IMR-90 (cell line): ENCODE measurements around the gene SNX32. TPM values are rescaled to one million over a fixed set of nuclear protein-coding genes. Genes with fewer than 3 reads are reported as not detected.

Source experiments
- ATAC-seq: fragments of 200-7000 bp; cut with Tn5 transposase; 2 replicates; pipeline ENCODE4 v1.9.1; 2020; ENCODE audit warnings: low read depth, mild to moderate bottlenecking, moderate library complexity
- BruUV-seq: library from RNA; stranded (reverse); fragments of 400-500 nt; replicated peaks from 2 replicates; lab custom pipeline; 2021; lab: Mats Ljungman, UMichigan
- CTCF ChIA-PET: fragments of 300-600 bp; formaldehyde crosslinking; extraction: SDS; loops from one replicate; lab custom pipeline; 2021; ENCODE audit warnings: antibody characterized with exemption; lab: Yijun Ruan, JAX
- POLR2A ChIA-PET: fragments of 300-600 bp; sonication (Branson Sonifier 250); formaldehyde crosslinking; loops from one replicate; lab custom pipeline; 2022; ENCODE audit warnings: antibody characterized with exemption; ENCODE audit not compliant: unreplicated experiment; lab: Charles Lee
- DNase-seq: peaks from one replicate; pipeline ENCODE4 v3.0.0; 2013
- H2AFZ ChIP-seq: replicated peaks from 2 replicates; pipeline ENCODE3; 2013; ENCODE audit warnings: low read length, mild to moderate bottlenecking; ENCODE audit not compliant: poor library complexity
- H2AK5ac ChIP-seq: 2 replicates; pipeline ENCODE4 v1.6.1; 2013; ENCODE audit warnings: low read depth, low read length, inconsistent platforms
- H2AK9ac ChIP-seq: replicated peaks from 2 replicates; pipeline ENCODE3; 2013; ENCODE audit warnings: mild to moderate bottlenecking, low read depth, low read length, moderate library complexity; ENCODE audit not compliant: poor library complexity
- H2BK120ac ChIP-seq: 2 replicates; pipeline ENCODE4 v1.6.1; 2013; ENCODE audit warnings: low read depth, low read length, inconsistent platforms
- H2BK15ac ChIP-seq: 3 replicates; pipeline ENCODE4 v1.6.1; 2013; ENCODE audit warnings: low read depth, low read length, inconsistent platforms
- H2BK20ac ChIP-seq: 2 replicates; pipeline ENCODE4 v1.6.1; 2013; ENCODE audit warnings: low read depth, mild to moderate bottlenecking, inconsistent platforms, low read length, moderate library complexity
- H2BK5ac ChIP-seq: 2 replicates; pipeline ENCODE4 v1.6.1; 2013; ENCODE audit warnings: mild to moderate bottlenecking, low read depth, low read length, inconsistent platforms; ENCODE audit not compliant: poor library complexity, severe bottlenecking
- H3K14ac ChIP-seq: replicated peaks from 2 replicates; pipeline ENCODE4 v1.6.1; 2013; ENCODE audit warnings: low read depth, low read length, inconsistent platforms
- H3K18ac ChIP-seq: 2 replicates; pipeline ENCODE4 v1.6.1; 2013; ENCODE audit warnings: low read depth, low read length, control low read depth
- H3K23ac ChIP-seq: 2 replicates; pipeline ENCODE4 v1.6.1; 2013; ENCODE audit warnings: low read depth, low read length, inconsistent platforms
- H3K27ac ChIP-seq: 2 replicates; pipeline ENCODE4 v1.5.1; 2013; ENCODE audit warnings: mild to moderate bottlenecking, control low read depth, low read length; ENCODE audit not compliant: insufficient read depth
- H3K27me3 ChIP-seq: 2 replicates; pipeline ENCODE4 v1.6.1; 2013; ENCODE audit warnings: low read length; ENCODE audit not compliant: control insufficient read depth, insufficient read depth
- H3K36me3 ChIP-seq: 2 replicates; pipeline ENCODE4 v1.6.1; 2013; ENCODE audit warnings: low read length, mixed read lengths; ENCODE audit not compliant: control insufficient read depth, insufficient read depth
- H3K4ac ChIP-seq: 2 replicates; pipeline ENCODE4 v1.6.1; 2013; ENCODE audit warnings: low read depth, low read length, inconsistent platforms
- H3K4me1 ChIP-seq: 2 replicates; pipeline ENCODE4 v1.6.1; 2013; ENCODE audit warnings: low read length, mixed read lengths; ENCODE audit not compliant: control insufficient read depth, insufficient read depth
- H3K4me2 ChIP-seq: 2 replicates; pipeline ENCODE4 v1.6.1; 2013; ENCODE audit warnings: low read depth, mild to moderate bottlenecking, control low read depth, low read length, moderate library complexity
- H3K4me3 ChIP-seq: 2 replicates; pipeline ENCODE4 v1.5.1; 2013; ENCODE audit warnings: low read depth, mild to moderate bottlenecking, control low read depth, low read length, moderate library complexity; ENCODE audit not compliant: insufficient read depth
- H3K56ac ChIP-seq: 2 replicates; pipeline ENCODE4 v1.6.1; 2013; ENCODE audit warnings: low read length, inconsistent platforms; ENCODE audit not compliant: insufficient read depth; ENCODE audit errors: extremely low read depth
- H3K79me1 ChIP-seq, 2 experiments: 2 replicates each; pipeline ENCODE4 v1.6.1; 2013; ENCODE audit warnings: low read length in 2 of 2, inconsistent platforms in 1 of 2, low read depth in 1 of 2
- H3K9ac ChIP-seq: 2 replicates; pipeline ENCODE4 v1.6.1; 2013; ENCODE audit warnings: low read depth, low read length, control low read depth
- H3K9me1 ChIP-seq: 2 replicates; pipeline ENCODE4 v1.6.1; 2013; ENCODE audit warnings: low read length, inconsistent platforms; ENCODE audit not compliant: insufficient read depth
- H3K9me3 ChIP-seq: 2 replicates; pipeline ENCODE4 v1.6.1; 2013; ENCODE audit warnings: low read length; ENCODE audit not compliant: control insufficient read depth, insufficient read depth
- H4K20me1 ChIP-seq: 2 replicates; pipeline ENCODE4 v1.6.1; 2013; ENCODE audit warnings: low read length, inconsistent platforms; ENCODE audit not compliant: insufficient read depth
- H4K5ac ChIP-seq: 2 replicates; pipeline ENCODE4 v1.6.1; 2013; ENCODE audit warnings: mild to moderate bottlenecking, low read depth, low read length, control low read depth
- H4K8ac ChIP-seq, 2 experiments: 2 replicates each; pipeline ENCODE4 v1.6.1; 2013; ENCODE audit warnings: low read depth in 2 of 2, low read length in 2 of 2, control low read depth in 1 of 2, inconsistent platforms in 1 of 2
- H4K91ac ChIP-seq: 2 replicates; pipeline ENCODE4 v1.6.1; 2013; ENCODE audit warnings: low read depth, low read length, inconsistent platforms; ENCODE audit not compliant: insufficient read depth
- CTCF ChIP-seq: conservative IDR thresholded peaks from 2 replicates; pipeline ENCODE4 v1.5.1; 2012; ENCODE audit warnings: mild to moderate bottlenecking, low read depth, low read length, improper control_type of control experiment
- MXI1 ChIP-seq: IDR thresholded peaks from 2 replicates; pipeline ENCODE4 v1.6.1; 2012; ENCODE audit warnings: low read depth, mild to moderate bottlenecking, low read length, moderate library complexity, borderline replicate concordance
- RAD21 ChIP-seq: IDR thresholded peaks from 2 replicates; pipeline ENCODE4 v1.6.1; 2012; ENCODE audit warnings: low read length, improper control_type of control experiment
- RFX5 ChIP-seq: IDR thresholded peaks from 2 replicates; pipeline ENCODE4 v1.8.0; 2012; ENCODE audit warnings: low read depth, mild to moderate bottlenecking, low read length, moderate library complexity
- SMC3 ChIP-seq: fragments of 150-350 bp; IDR thresholded peaks from 2 replicates; pipeline ENCODE4 v1.6.1; 2016; ENCODE audit warnings: low read depth, mild to moderate bottlenecking, antibody characterized with exemption, low read length, moderate library complexity
- USF2 ChIP-seq: fragments of 150-350 bp; IDR thresholded peaks from 2 replicates; pipeline ENCODE4 v1.6.1; 2017; ENCODE audit warnings: mild to moderate bottlenecking, antibody characterized with exemption, low read length, low read depth
- WGBS, 2 experiments: methylation state at CpG; one replicate each; pipeline versions ENCODE4 v1.1.5 to v1.1.7; 2013; ENCODE audit warnings: missing lambda C conversion rate in 2 of 2; ENCODE audit not compliant: insufficient read length in 1 of 2; ENCODE audit errors: extremely low coverage in 2 of 2; 5-methylcytosine and 5-hydroxymethylcytosine counted together
- dilution Hi-C: fragments of 300-500 bp; cut with HindIII; formaldehyde crosslinking; loops from one replicate; pipeline ENCODE4 v1.14.3; 2018; ENCODE audit warnings: low sequenced_read_pairs; ENCODE audit not compliant: unreplicated experiment
- in situ Hi-C: fragments of 300-500 bp; cut with MboI; formaldehyde crosslinking; loops from 3 replicates; pipeline ENCODE4 v1.14.3; 2019; ENCODE audit warnings: low sequenced_read_pairs, inconsistent platforms, mixed read lengths
- intact Hi-C: fragments of 100-400 bp; cut with micrococcal nuclease; formaldehyde crosslinking; loops from 2 replicates; pipeline ENCODE4 v1.10.0; 2022
- polyA plus RNA-seq, 3 experiments: library from polyadenylated mRNA; depleted of rRNA; stranded (reverse); fragments of >200 nt; gene quantifications; 2 replicates each; pipeline ENCODE4 v1.2.3, GENCODE V29; 2012; ENCODE audit warnings: low replicate concordance in 1 of 3
- total RNA-seq: library from RNA; depleted of rRNA; stranded (reverse); fragments of >200 nt; gene quantifications from 2 replicates; pipeline ENCODE4 v1.2.3, GENCODE V29; 2012

Gene SNX32
- total and polyA plus RNA-seq, 2 of the 4 experiments (the other 2 are of a cell fraction): 0.36 to 0.79 TPM

GRCh38 chr11:65870706-65871681 is 37.2 kb downstream of the SNX32 start:
- H3K14ac ChIP-seq: peak overlapping the region; percentile 97

More at GRCh38 chr11:65870706-65871681, 37.2 kb downstream of the SNX32 start:
- DNase-seq: no peak
- peak overlapping the region; percentile 73; a peak in 3 of 4 replicates for H4K8ac ChIP-seq
- peak overlapping the region; percentile 98 for H3K27ac ChIP-seq
- peaks cover 14% of the 10 kb centered on the region for H3K4me1 ChIP-seq
- H3K27me3 ChIP-seq: no peaks in the 10 kb centered on the region
- H2BK20ac ChIP-seq: no peak overlapping the region
- H3K79me1 ChIP-seq: peaks cover 18 to 62% of the 10 kb centered on the region in 2 experiments
- in situ Hi-C loops: no loop called here
- no peak overlapping the region; the same call in 1 of the 2 replicates for H3K18ac ChIP-seq
- ChIA-PET CTCF (interaction anchor here (1.2 to 2.1 kb wide), 2 partner anchors 14 to 17 kb away, joined by 8 to 9 read pairs; partner anchors contain the start of gene FIBP), POLR2A (interaction anchor here (0.5 to 1.4 kb wide), 7 partner anchors 8 to 19 kb away, joined by 3 to 7 read pairs (median 4); partner anchors contain the start of genes CCDC85B and FIBP)
- H3K9ac ChIP-seq: peak overlapping the region; percentile 98
- H2BK120ac ChIP-seq: no peak overlapping the region
- H3K23ac ChIP-seq: peak overlapping the region; percentile 93
- H2AK9ac ChIP-seq: peak overlapping the region; percentile 99
- H2AK5ac ChIP-seq: peak overlapping the region; percentile 87
- no peak for TF ChIP-seq RAD21
- no peak for TF ChIP-seq SMC3
- no peak for TF ChIP-seq MXI1
- TF ChIP-seq USF2: no peak
- TF ChIP-seq CTCF: no peak
- no peak for TF ChIP-seq RFX5
- H3K9me1 ChIP-seq: 0 out of 2 replicates have a peak, but pooled peaks cover 5% of the 10 kb centered on the region
- H2BK15ac ChIP-seq: no peak overlapping the region
- dilution Hi-C loops: no loop called here
- H4K5ac ChIP-seq: peak overlapping the region; percentile 33; the same call in 1 of the 2 replicates
- H3K4me2 ChIP-seq: peak overlapping the region; percentile 96
- peaks cover 49% of the 10 kb centered on the region for H3K36me3 ChIP-seq
- intact Hi-C loops: no loop called here
- BruUV-seq: no TSS peak
- H3K4ac ChIP-seq: peak overlapping the region; percentile 97
- H3K9me3 ChIP-seq: no peaks in the 10 kb centered on the region
- H3K4me3 ChIP-seq: peak overlapping the region; percentile 89
- no peak for ATAC-seq
- H3K56ac ChIP-seq: 0 out of 2 replicates have a peak overlapping the region, but pooled peaks have one; percentile 88
- H4K91ac ChIP-seq: peak overlapping the region; percentile 81; the same call in 1 of the 2 replicates
- peak overlapping the region; percentile 76 for H2AFZ ChIP-seq
- H4K20me1 ChIP-seq: peaks cover 35% of the 10 kb centered on the region
- H2BK5ac ChIP-seq: peak overlapping the region; percentile 97
- WGBS, 2 experiments: 82% methylated on average over 6 of the region's 24 CpGs; no CpG with 5 or more reads in 1 of the 2 experiments
